Measurements from ENCODE around the gene CGB7. TPM values are rescaled to one million over a fixed set of nuclear protein-coding genes. Genes with fewer than 3 reads are reported as not detected.

The CGB7 gene
- total and polyA plus RNA-seq, 10 donors: 0.03 to 0.06 TPM; not detected in 8

DNA sequence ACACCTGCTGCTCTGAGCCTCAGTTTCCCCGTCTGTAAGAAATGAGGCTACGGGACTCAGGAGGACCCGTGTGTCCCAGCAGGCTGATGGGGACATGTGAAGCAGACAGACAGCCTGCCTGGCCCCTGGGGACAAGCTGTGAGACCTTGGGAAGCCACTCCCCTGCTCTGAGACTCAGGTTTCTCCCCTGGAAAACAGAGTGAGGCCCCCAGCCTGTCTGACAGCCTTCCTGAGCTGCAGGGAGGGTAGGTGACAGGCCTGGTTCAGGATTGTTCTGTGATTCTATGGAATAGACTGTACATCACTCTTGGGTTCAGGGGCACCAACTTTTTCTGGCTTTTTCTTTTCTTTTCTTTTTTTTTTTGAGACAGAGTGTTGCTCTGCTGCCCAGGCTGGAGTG is 10.0 kb upstream of the CGB7 start:
- 30 to 66% (median 62%) methylated on average over 3 of the region's 3 CpGs for WGBS, 5 donors
- no peak overlapping the region for H3K4me3 ChIP-seq
- no peak overlapping the region for H3K27ac ChIP-seq
- peaks cover 0 to 4% (median 0%) of the 10 kb centered on the region in 8 donors for H3K9me3 ChIP-seq
- DNase-seq: no peak
- TF ChIP-seq POLR2A (IDR thresholded peaks at IDR 0.05) (no peak), POLR2AphosphoS5 (IDR thresholded peaks at IDR 0.05) (no peak)
- TF ChIP-seq, protein P1, sequence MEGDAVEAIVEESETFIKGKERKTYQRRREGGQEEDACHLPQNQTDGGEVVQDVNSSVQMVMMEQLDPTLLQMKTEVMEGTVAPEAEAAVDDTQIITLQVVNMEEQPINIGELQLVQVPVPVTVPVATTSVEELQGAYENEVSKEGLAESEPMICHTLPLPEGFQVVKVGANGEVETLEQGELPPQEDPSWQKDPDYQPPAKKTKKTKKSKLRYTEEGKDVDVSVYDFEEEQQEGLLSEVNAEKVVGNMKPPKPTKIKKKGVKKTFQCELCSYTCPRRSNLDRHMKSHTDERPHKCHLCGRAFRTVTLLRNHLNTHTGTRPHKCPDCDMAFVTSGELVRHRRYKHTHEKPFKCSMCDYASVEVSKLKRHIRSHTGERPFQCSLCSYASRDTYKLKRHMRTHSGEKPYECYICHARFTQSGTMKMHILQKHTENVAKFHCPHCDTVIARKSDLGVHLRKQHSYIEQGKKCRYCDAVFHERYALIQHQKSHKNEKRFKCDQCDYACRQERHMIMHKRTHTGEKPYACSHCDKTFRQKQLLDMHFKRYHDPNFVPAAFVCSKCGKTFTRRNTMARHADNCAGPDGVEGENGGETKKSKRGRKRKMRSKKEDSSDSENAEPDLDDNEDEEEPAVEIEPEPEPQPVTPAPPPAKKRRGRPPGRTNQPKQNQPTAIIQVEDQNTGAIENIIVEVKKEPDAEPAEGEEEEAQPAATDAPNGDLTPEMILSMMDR (IDR thresholded peaks at IDR 0.05 in 8 of 11, conservative IDR thresholded peaks at IDR 0.05 in 3 of 11): no peak
- intact Hi-C loops (cut with DNase I; ENCODE audit: low total_unique reads): no loop called here
- H3K4me1 ChIP-seq: peaks cover 0 to 20% (median 12%) of the 10 kb centered on the region in 6 donors
- H3K36me3 ChIP-seq: no peaks in the 10 kb centered on the region
- peaks cover 0 to 100% (median 71%) of the 10 kb centered on the region in 7 donors for H3K27me3 ChIP-seq (replicated peaks in 1 of 7)

DNA sequence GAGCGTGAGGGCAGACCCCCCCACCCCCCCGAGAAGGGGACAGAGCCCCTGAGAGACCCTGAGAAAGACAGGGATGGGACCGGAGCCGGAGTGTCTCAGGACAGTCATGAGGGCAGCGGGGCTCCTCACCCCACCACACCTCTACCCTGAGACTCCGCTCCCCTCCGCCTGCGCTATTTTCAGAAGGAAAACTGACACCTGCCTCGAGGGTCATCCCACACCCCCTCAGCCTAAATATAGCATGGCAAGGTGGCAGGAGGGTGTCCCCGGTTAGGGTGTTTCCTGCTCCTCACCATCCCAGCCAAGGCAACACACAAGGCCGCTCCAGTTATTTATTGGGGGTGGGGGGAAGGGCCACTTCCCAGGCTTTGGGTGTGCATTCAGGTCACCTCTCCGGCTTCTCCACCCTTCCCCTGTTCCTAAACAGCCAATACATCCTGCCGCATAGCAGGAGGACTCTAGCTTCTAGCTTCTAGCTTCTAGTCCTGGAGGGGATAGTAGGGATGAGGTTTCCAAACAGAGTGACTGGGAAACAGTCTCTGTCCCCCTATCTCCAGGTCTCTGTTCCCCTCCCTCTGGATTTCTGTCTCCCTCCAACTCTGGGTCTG is 8.5 kb upstream of the CGB7 start:
- Histone ChIP-seq H3K36me3 (no peaks in the 10 kb centered on the region), H3K27ac (no peak overlapping the region), H3K4me3 (no peak overlapping the region), H3K4me1 (peaks cover 0 to 10% (median 6%) of the 10 kb centered on the region in 6 donors), H3K27me3 (replicated peaks in 1 of 7) (peaks cover 0 to 100% (median 63%) of the 10 kb centered on the region in 7 donors), H3K9me3 (no peaks in the 10 kb centered on the region)
- TF ChIP-seq POLR2AphosphoS5 (IDR thresholded peaks at IDR 0.05) (no peak), POLR2A (IDR thresholded peaks at IDR 0.05) (no peak)
- TF ChIP-seq, protein P1 (IDR thresholded peaks at IDR 0.05 in 8 of 11, conservative IDR thresholded peaks at IDR 0.05 in 3 of 11): no peak
- intact Hi-C loops (cut with DNase I; ENCODE audit: low total_unique reads): no loop called here
- WGBS, 5 donors: 43 to 52% (median 48%) methylated on average over 12 to 13 of the region's 13 CpGs
- DNase-seq: no peak

DNA sequence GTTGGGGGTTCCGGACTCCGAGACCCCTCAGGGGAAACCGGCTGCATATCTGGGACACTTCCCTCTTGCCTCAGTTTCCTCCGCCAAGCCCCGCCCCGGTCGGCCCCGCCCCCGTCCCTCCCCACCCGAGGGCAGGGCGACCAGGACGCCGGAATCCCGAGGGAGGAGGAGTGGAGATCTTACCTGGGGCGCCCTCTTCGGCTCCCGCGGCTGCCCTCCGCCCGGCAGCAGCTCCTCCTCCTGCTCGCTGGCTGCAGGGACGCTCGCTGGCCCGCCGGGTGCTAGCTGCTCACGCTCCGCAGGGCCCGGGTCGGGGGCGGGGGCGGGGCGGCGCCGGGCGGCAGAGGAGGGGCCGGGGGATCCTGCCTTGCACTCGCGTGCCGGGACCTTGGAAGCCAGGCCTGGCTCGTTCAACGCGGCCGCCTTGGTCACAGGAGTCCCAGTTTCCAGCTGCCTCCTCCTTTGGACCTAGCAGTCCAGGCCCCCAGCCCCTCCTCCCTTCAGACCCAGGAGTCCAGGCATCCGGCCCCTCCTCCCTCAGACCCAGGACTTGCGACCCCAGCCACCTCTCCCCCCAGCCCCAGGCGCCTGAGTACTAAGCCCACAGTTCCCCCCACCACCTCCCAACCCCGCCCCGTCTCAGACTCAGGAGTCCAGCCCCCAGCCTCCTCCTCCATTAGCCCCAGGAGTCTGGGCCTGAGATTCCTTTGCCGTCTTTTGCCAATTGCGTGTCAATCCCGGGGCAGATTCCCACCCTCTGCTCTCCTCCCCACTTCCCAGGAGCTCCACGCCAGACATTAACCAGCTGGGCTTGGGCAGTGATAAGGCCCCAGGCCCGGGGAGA is 7.4 kb upstream of the CGB7 start, which contains the start of gene NTF4:
TSS of gene NTF4 (minus strand) at position 51 of the 844 bp plus-strand sequence. CDS start 2,821 bp downstream, outside the sequence.
- no peaks in the 10 kb centered on the region for H3K36me3 ChIP-seq
- DNase-seq: no peak
- intact Hi-C loops (cut with DNase I; ENCODE audit: low total_unique reads): no loop called here
- H3K4me3 ChIP-seq: peak within 1 kb of the TSS in 1 of 8 donors; percentile 49
- peaks cover 0 to 10% (median 6%) of the 10 kb centered on the region in 6 donors for H3K4me1 ChIP-seq
- TF ChIP-seq POLR2AphosphoS5 (IDR thresholded peaks at IDR 0.05) (no peak), POLR2A (IDR thresholded peaks at IDR 0.05) (no peak)
- TF ChIP-seq, protein P1 (IDR thresholded peaks at IDR 0.05 in 8 of 11, conservative IDR thresholded peaks at IDR 0.05 in 3 of 11): no peak
- WGBS, 5 donors: 6 to 18% (median 7%) methylated on average over 22 to 53 of the region's 53 CpGs
- H3K27ac ChIP-seq: no peak within 1 kb of the TSS
- no peaks in the 10 kb centered on the region for H3K9me3 ChIP-seq
- H3K27me3 ChIP-seq (replicated peaks in 1 of 7): peaks cover 0 to 99% (median 57%) of the 10 kb centered on the region in 7 donors
